GM21717 (cell line): ENCODE results near the gene RAX2.

Source experiments
- ATAC-seq: cut with Tn5 transposase; IDR thresholded peaks from one replicate; pipeline ENCODE4 v1.9.1; 2021; ENCODE audit warnings: mild to moderate bottlenecking, moderate library complexity; ENCODE audit not compliant: unreplicated experiment

The RAX2 gene

GRCh38 chr19:3803114-3803888 lies 31.3 kb upstream of the RAX2 start:
- no peak for ATAC-seq

- no peak for ATAC-seq
Measured at GRCh38 chr19:3801412-3802096, 29.5 kb upstream of the RAX2 start.

GRCh38 chr19:3800996-3801395 lies 29.0 kb upstream of the RAX2 start:
- ATAC-seq = no peak

- no peak for ATAC-seq
Measured at GRCh38 chr19:3798137-3798536, 26.1 kb upstream of the RAX2 start.

- no peak for ATAC-seq
Measured at GRCh38 chr19:3796358-3796757, 24.3 kb upstream of the RAX2 start.

GRCh38 chr19:3793799-3794198 lies 21.8 kb upstream of the RAX2 start:
- ATAC-seq = no peak

GRCh38 chr19:3792114-3792513 lies 20.1 kb upstream of the RAX2 start:
- ATAC-seq = no peak

GRCh38 chr19:3790941-3791340 lies 18.9 kb upstream of the RAX2 start:
- ATAC-seq = no peak

GRCh38 chr19:3790209-3790734 lies 18.2 kb upstream of the RAX2 start:
- ATAC-seq = no peak

- no peak for ATAC-seq
Measured at GRCh38 chr19:3788996-3789778, 17.2 kb upstream of the RAX2 start.

GRCh38 chr19:3785938-3786824 lies 14.2 kb upstream of the RAX2 start, which contains the start of gene MATK:
Gene MATK (minus strand): TSS chr19:3786381. CDS start chr19:3785135, 1,246 bp downstream.
- ATAC-seq = no peak

GRCh38 chr19:3785451-3785937 lies 13.5 kb upstream of the RAX2 start:
- no peak for ATAC-seq

- ATAC-seq = no peak
Measured at GRCh38 chr19:3784607-3785450, 12.8 kb upstream of the RAX2 start.

- no peak for ATAC-seq
Measured at GRCh38 chr19:3783660-3784584, 11.9 kb upstream of the RAX2 start.

GRCh38 chr19:3782903-3783302 lies 10.9 kb upstream of the RAX2 start:
- no peak for ATAC-seq

GRCh38 chr19:3782330-3782729 lies 10.3 kb upstream of the RAX2 start:
- ATAC-seq = no peak

GRCh38 chr19:3781603-3782002 lies 9.6 kb upstream of the RAX2 start:
- no peak for ATAC-seq

GRCh38 chr19:3780786-3781304 lies 8.8 kb upstream of the RAX2 start:
- ATAC-seq = no peak
